ENCODE results near the gene SYPL2.

DNA sequence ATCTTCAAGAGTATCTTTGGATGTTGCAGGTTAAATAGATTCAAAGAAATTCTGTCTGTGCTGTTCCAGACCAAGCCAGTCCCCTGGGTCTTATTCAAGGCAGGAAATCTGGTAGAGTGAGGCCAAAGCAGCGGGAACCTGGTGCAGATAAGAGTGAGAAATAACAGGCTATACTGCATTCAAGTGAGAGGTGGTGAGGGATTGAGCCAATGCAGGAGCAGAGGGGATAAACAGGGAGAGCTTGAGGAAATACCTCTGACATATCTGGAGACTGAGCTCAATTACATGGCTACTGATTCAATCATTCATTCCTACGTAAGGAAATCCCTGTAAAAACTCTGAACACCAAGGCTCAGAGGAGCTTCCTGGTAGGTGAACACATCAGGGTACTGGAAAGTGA lies 22.9 kb upstream of the SYPL2 start:
- TF ChIP-seq, protein P1, sequence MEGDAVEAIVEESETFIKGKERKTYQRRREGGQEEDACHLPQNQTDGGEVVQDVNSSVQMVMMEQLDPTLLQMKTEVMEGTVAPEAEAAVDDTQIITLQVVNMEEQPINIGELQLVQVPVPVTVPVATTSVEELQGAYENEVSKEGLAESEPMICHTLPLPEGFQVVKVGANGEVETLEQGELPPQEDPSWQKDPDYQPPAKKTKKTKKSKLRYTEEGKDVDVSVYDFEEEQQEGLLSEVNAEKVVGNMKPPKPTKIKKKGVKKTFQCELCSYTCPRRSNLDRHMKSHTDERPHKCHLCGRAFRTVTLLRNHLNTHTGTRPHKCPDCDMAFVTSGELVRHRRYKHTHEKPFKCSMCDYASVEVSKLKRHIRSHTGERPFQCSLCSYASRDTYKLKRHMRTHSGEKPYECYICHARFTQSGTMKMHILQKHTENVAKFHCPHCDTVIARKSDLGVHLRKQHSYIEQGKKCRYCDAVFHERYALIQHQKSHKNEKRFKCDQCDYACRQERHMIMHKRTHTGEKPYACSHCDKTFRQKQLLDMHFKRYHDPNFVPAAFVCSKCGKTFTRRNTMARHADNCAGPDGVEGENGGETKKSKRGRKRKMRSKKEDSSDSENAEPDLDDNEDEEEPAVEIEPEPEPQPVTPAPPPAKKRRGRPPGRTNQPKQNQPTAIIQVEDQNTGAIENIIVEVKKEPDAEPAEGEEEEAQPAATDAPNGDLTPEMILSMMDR (conservative IDR thresholded peaks at IDR 0.05 in 1 of 2, IDR thresholded peaks at IDR 0.05 in 1 of 2; ENCODE audit: low read depth in 1 of 2, low read length in 2 of 2) = no peak
- no peak for TF ChIP-seq EZH2 (IDR thresholded peaks at IDR 0.05; ENCODE audit: low read length, missing control alignments)
